Fibroblast of skin of abdomen (primary cell): ENCODE measurements around the gene NEB.

Source experiments
- DNase-seq: peaks from one replicate; pipeline ENCODE4 v3.0.0-alpha.2; 2013

Gene NEB

DNA sequence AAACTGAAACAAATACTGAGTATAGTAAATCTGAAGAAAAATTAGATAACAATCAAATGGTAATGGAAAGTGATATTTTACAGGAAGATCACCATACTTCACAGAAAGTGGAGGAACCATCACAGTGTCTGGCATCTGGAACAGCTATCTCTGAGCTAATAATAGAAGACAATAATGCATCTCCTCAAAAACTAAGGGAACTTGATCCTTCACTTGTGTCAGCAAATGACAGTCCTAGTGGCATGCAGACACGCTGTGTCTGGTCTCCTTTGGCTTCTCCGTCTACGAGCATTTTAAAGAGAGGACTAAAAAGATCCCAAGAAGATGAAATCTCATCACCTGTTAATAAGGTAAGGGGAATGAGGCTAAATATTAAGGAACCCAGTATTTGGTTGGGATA, 268.5 kb downstream of the NEB start:
- no peak for DNase-seq

DNA sequence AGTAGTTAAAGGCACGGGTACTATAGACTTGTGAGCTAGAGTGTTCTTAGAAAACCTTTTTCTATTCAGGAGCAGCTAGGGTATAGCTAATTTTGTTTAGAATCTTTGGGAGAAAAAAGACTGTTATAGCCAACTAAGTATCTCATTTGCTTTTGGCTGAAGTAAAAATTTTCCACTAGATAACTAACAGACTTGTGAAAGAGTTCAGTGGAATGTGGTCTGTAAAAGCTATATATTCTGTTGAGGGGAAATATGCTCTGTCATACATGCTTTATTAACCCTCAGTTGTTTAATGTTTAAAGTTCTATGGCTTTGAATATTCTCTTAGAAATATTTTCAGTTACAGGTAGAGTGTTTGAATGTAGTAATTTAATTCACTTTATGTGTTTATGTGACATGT, 274.9 kb downstream of the NEB start:
- DNase-seq: peak; percentile 5

DNA sequence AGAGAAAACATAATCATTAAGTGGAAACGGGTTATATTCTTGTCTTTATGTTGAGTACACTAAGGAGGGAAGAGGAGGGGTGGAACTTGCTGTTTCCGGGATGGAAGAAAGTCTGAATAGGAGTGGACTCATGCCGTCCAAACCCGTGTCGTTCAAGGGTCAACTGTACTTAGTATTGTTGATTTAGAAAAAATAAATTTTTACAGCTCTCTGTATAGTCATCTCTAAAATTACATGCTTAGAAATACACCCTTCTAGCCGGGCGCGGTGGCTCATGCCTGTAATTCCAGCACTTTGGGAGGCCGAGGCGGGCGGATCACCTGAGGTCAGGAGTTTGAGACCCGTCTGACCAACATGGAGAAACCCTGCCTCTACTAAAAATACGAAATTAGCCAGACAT, 295.1 kb downstream of the NEB start:
- DNase-seq: no peak

GRCh38 chr2:151438506-151438905, 295.8 kb downstream of the NEB start:
- no peak for DNase-seq

- DNase-seq: peak; percentile 17
Observed at GRCh38 chr2:151437630-151438029, 296.6 kb downstream of the NEB start.
